ENCODE measurements around the gene SAMMSON.

SAMMSON gene
- long read RNA-seq, partial matches to known transcripts, result 0 of 1 reads
- long read RNA-seq, other reads (novel, unspliced or antisense), result 1 of 1 reads

DNA sequence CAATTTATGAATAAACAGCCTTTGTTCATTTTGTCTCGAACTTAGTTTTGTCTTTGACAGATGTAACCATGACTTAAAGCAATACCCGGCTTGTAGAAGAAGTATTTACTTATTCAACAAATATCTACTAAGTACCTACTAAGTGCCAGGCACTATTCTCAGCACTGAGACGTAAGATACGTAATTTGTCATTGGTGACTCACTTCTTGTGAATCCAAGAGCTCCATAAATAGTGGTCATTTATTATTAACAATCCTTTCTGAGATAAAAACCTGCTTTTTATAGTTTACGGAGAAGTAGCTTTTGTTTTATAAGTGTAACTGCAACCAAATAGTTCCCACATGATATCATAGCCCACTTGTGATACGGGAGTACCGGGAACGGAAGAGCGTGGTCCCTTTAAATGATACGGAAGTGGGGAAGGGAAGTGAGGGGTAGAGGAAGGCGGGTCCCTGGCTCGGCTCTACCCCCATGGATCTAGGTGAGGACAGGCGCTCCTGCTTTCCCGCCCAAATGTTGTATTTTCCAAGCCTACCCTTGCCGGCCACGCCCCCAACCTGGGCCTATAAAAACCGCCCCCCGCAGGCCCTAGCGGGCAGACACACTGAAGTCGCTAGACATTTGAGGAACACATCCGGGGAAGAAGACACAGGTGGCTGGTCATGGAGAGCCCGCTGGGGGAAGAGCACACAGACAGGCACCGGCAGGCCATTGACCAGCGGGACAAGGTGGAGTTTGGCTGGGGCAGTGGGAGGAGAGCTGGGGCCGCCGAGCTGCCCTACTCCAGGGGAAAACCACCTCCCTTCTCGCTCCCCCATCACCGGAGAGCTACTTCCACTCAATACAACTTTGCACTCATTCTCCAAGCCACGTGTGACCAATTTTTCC lies at the start of gene SAMMSON:
SAMMSON (plus strand) TSS at position 594 of the 888 bp plus-strand sequence.
- Histone ChIP-seq H3K27me3 (ENCODE audit: insufficient read depth, poor library complexity, severe bottlenecking) (no peaks in the 10 kb centered on the region), H3K4me3 (replicated peaks; ENCODE audit: insufficient read depth, low read length) (no peak within 1 kb of the TSS), H3K27ac (replicated peaks) (no peak within 1 kb of the TSS)
- no peak for DNase-seq (ENCODE audit: low read depth in 1 of 2, low spot score in 1 of 2)
- TF ChIP-seq, protein P1, sequence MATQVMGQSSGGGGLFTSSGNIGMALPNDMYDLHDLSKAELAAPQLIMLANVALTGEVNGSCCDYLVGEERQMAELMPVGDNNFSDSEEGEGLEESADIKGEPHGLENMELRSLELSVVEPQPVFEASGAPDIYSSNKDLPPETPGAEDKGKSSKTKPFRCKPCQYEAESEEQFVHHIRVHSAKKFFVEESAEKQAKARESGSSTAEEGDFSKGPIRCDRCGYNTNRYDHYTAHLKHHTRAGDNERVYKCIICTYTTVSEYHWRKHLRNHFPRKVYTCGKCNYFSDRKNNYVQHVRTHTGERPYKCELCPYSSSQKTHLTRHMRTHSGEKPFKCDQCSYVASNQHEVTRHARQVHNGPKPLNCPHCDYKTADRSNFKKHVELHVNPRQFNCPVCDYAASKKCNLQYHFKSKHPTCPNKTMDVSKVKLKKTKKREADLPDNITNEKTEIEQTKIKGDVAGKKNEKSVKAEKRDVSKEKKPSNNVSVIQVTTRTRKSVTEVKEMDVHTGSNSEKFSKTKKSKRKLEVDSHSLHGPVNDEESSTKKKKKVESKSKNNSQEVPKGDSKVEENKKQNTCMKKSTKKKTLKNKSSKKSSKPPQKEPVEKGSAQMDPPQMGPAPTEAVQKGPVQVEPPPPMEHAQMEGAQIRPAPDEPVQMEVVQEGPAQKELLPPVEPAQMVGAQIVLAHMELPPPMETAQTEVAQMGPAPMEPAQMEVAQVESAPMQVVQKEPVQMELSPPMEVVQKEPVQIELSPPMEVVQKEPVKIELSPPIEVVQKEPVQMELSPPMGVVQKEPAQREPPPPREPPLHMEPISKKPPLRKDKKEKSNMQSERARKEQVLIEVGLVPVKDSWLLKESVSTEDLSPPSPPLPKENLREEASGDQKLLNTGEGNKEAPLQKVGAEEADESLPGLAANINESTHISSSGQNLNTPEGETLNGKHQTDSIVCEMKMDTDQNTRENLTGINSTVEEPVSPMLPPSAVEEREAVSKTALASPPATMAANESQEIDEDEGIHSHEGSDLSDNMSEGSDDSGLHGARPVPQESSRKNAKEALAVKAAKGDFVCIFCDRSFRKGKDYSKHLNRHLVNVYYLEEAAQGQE (IDR thresholded peaks at IDR 0.05; ENCODE audit: insufficient replicate concordance, low read depth), result no peak
- TF ChIP-seq GABPA (IDR thresholded peaks at IDR 0.05; ENCODE audit: low read depth) (no peak), SPI1 (IDR thresholded peaks at IDR 0.05; ENCODE audit: borderline replicate concordance, low read depth) (no peak), POLR2AphosphoS5 (IDR thresholded peaks at IDR 0.05; ENCODE audit: low read depth) (no peak)
- TF ChIP-seq, protein P2, sequence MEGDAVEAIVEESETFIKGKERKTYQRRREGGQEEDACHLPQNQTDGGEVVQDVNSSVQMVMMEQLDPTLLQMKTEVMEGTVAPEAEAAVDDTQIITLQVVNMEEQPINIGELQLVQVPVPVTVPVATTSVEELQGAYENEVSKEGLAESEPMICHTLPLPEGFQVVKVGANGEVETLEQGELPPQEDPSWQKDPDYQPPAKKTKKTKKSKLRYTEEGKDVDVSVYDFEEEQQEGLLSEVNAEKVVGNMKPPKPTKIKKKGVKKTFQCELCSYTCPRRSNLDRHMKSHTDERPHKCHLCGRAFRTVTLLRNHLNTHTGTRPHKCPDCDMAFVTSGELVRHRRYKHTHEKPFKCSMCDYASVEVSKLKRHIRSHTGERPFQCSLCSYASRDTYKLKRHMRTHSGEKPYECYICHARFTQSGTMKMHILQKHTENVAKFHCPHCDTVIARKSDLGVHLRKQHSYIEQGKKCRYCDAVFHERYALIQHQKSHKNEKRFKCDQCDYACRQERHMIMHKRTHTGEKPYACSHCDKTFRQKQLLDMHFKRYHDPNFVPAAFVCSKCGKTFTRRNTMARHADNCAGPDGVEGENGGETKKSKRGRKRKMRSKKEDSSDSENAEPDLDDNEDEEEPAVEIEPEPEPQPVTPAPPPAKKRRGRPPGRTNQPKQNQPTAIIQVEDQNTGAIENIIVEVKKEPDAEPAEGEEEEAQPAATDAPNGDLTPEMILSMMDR (IDR thresholded peaks at IDR 0.05; ENCODE audit: insufficient read depth, low read length), result no peak

DNA sequence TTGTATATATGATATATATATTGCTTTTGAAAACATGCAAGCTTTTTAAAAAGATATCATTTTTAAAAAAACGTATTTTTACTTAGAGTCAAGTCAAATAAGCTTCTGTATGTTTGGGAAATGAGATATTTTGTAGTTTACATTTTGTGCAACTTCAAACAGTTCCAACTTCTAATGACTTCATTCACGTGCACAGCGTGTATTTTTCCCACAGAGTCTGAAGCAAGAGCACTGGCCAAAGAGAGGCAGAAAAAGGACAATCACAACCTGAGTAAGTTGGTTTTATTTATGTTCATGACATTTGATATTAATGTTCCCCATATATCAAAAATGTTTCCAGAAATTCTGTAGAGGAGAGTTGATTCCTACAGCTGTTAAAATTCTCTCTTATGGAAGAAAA lies 47.9 kb upstream of the SAMMSON start:
- Histone ChIP-seq H3K27me3 (ENCODE audit: insufficient read depth, poor library complexity, severe bottlenecking) (no peaks in the 10 kb centered on the region), H3K4me3 (replicated peaks; ENCODE audit: insufficient read depth, low read length) (no peak overlapping the region), H3K27ac (replicated peaks) (no peak overlapping the region)
- TF ChIP-seq, protein P1 (IDR thresholded peaks at IDR 0.05; ENCODE audit: insufficient replicate concordance, low read depth), result no peak
- no peak for TF ChIP-seq POLR2AphosphoS5 (IDR thresholded peaks at IDR 0.05; ENCODE audit: low read depth)
- TF ChIP-seq GABPA (IDR thresholded peaks at IDR 0.05; ENCODE audit: low read depth), result no peak
- no peak for TF ChIP-seq SPI1 (IDR thresholded peaks at IDR 0.05; ENCODE audit: borderline replicate concordance, low read depth)
- TF ChIP-seq, protein P2 (IDR thresholded peaks at IDR 0.05; ENCODE audit: insufficient read depth, low read length), result no peak
- no peak for DNase-seq (ENCODE audit: low read depth in 1 of 2, low spot score in 1 of 2)

DNA sequence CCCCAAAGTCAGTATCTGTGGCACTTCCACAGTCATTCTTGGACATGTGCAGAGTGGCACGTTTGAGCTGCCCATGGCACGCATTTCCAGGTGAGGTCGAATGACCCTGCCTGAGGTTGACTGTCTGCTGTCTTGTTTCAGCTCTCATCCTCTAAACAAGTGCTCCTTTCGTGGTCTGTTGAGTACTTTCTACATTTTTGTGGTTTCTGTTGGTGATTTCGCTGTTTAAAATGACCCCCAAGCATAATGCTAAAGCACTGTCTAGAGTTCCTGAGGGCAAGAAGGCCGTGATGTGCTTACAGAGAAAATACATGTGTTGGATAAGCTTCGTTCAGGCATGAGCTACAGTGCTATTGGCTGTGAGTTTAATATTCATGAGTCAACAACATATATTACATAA lies 40.0 kb upstream of the SAMMSON start:
- H3K27ac ChIP-seq (replicated peaks), result no peak overlapping the region
- TF ChIP-seq, protein P1 (IDR thresholded peaks at IDR 0.05; ENCODE audit: insufficient replicate concordance, low read depth), result no peak
- TF ChIP-seq GABPA (IDR thresholded peaks at IDR 0.05; ENCODE audit: low read depth) (no peak), POLR2AphosphoS5 (IDR thresholded peaks at IDR 0.05; ENCODE audit: low read depth) (no peak), SPI1 (IDR thresholded peaks at IDR 0.05; ENCODE audit: borderline replicate concordance, low read depth) (no peak)
- TF ChIP-seq, protein P2 (IDR thresholded peaks at IDR 0.05; ENCODE audit: insufficient read depth, low read length), result no peak
- DNase-seq (ENCODE audit: low read depth in 1 of 2, low spot score in 1 of 2), result no peak
- no peak overlapping the region for H3K4me3 ChIP-seq (replicated peaks; ENCODE audit: insufficient read depth, low read length)
- H3K27me3 ChIP-seq (ENCODE audit: insufficient read depth, poor library complexity, severe bottlenecking), result no peaks in the 10 kb centered on the region
